GM12865 (cell line): Measurements from ENCODE around the gene CCDC154.

Source experiments
- DNase-seq: peaks from one replicate; pipeline ENCODE4 v3.0.0; 2010; ENCODE audit warnings: low read depth
- H3K4me3 ChIP-seq: 2 replicates; pipeline ENCODE4 v1.5.1; 2011; ENCODE audit warnings: mild to moderate bottlenecking, low read depth, low read length, control low read depth
- TF ChIP-seq, protein P1 (sequence below): IDR thresholded peaks from 2 replicates; pipeline ENCODE4 v1.5.1; 2011; ENCODE audit warnings: low read length, control low read depth, low read depth, inconsistent platforms; ENCODE audit not compliant: insufficient read depth; ENCODE audit errors: missing control alignments

CCDC154 gene

DNA sequence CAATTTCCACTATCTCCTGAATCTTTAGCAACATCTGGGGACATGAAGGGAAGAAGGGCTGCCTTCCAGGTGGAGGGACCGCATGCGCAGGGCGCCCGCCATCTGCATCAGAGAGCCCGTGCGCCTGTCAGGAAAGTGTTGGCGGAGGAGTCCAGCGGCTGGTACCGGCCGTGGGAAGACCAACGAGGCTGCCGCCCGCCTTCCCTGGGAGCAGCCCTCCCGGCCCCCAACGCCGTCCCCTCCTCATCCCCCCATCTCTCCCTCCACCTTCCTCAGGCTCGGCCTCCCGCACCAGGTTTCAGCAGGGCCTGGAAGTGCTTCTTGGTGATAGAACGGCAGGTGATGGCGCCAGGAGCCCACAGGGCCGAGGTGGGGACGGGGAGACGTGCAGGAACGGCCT is 21.7 kb upstream of the CCDC154 start:
- TF ChIP-seq, protein P1, sequence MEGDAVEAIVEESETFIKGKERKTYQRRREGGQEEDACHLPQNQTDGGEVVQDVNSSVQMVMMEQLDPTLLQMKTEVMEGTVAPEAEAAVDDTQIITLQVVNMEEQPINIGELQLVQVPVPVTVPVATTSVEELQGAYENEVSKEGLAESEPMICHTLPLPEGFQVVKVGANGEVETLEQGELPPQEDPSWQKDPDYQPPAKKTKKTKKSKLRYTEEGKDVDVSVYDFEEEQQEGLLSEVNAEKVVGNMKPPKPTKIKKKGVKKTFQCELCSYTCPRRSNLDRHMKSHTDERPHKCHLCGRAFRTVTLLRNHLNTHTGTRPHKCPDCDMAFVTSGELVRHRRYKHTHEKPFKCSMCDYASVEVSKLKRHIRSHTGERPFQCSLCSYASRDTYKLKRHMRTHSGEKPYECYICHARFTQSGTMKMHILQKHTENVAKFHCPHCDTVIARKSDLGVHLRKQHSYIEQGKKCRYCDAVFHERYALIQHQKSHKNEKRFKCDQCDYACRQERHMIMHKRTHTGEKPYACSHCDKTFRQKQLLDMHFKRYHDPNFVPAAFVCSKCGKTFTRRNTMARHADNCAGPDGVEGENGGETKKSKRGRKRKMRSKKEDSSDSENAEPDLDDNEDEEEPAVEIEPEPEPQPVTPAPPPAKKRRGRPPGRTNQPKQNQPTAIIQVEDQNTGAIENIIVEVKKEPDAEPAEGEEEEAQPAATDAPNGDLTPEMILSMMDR, result no peak
- no peak for DNase-seq

DNA sequence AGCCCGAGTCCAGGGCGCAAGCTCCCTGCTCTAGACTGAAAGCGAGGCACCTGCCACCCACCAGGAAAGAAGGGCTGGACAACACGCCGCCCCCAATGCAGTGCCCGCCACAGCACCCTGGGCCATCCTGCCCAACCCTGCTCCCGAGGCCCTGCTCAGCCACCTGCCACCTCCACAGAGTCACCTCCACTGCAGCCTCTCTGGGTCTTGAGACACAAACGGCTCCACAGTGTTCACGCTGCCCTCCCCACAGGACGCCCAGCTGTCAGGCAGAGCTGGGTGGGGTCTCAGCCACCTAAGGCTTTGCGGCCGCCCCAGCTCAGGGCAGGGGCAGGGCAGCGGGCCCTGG is 21.2 kb upstream of the CCDC154 start:
- DNase-seq, result no peak
- no peak overlapping the region for H3K4me3 ChIP-seq
- TF ChIP-seq, protein P1, result no peak

More for the DNA sequence above, 21.7 kb upstream of the CCDC154 start:
- no peak overlapping the region for H3K4me3 ChIP-seq

DNA sequence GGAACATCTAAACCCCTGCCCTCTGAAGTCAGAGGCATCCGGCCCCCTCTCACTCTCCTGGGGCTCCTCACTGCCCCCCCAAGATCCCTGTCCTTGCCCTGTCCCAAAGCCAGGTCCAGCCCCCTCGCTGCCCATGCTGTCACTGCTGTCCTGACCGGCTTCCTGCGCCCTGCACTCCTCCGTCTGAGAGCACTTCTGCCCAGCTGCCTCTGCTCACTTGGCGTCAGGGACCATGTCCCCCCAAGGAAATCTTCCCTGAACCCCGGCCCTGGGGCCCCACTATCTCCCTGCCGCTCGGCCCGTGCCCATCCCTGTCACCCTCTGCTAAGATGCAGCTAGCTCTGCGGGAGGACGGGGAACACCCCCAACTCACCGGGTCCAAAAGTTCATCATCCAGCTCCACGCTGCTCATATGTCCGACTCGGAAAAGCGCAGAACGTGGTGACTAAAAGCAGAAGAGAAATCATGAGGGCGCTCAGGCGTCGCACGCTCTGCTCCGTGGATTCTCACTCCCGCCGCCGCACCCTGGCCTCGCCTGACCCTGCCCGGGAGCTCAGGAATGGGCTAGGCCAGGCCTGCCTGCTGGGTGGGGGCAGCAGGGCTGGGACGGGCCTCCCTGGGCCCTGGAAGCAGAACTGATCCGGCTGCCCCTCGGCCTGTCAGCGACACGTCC is 20.7 kb upstream of the CCDC154 start:
- TF ChIP-seq, protein P1, result no peak
- DNase-seq, result no peak
- no peak overlapping the region for H3K4me3 ChIP-seq

- TF ChIP-seq, protein P1, result no peak
- DNase-seq, result no peak
- H3K4me3 ChIP-seq, result no peak overlapping the region
Observed at GRCh38 chr16:1464196-1464893, 20.0 kb upstream of the CCDC154 start.

- DNase-seq, result no peak
- H3K4me3 ChIP-seq, result no peak overlapping the region
- TF ChIP-seq, protein P1, result no peak
Observed at GRCh38 chr16:1461146-1461545, 16.8 kb upstream of the CCDC154 start.

GRCh38 chr16:1460602-1461138 is 16.3 kb upstream of the CCDC154 start:
- TF ChIP-seq, protein P1, result no peak
- H3K4me3 ChIP-seq, result no peak overlapping the region
- no peak for DNase-seq
